BJ (cell line): ENCODE data around the gene MAK. TPM values are rescaled to one million over a fixed set of nuclear protein-coding genes. Genes with fewer than 3 reads are reported as not detected.
"Not testable (repeated sequence)": the region's sequence is repeated elsewhere in the genome, so short reads cannot be mapped to it uniquely, and the experiment has no call there.

Source experiments
- CTCF ChIA-PET: fragments of 350-600 bp; formaldehyde crosslinking; extraction: SDS; loops from one replicate; lab custom pipeline; 2021; ENCODE audit warnings: antibody characterized with exemption, inconsistent platforms; lab: Yijun Ruan, JAX
- POLR2A ChIA-PET: fragments of 300-600 bp; sonication (Branson Sonifier 250); formaldehyde crosslinking; extraction: SDS; loops from one replicate; lab custom pipeline; 2021; ENCODE audit warnings: antibody characterized with exemption; lab: Charles Lee
- DNase-seq: peaks from one replicate; pipeline ENCODE4 v3.0.0-alpha.2; 2011; ENCODE audit warnings: low read depth
- H3K27me3 ChIP-seq: 2 replicates; pipeline ENCODE4 v1.6.0; 2011; ENCODE audit warnings: low read length; ENCODE audit not compliant: control insufficient read depth, insufficient read depth
- H3K36me3 ChIP-seq: 2 replicates; pipeline ENCODE4 v1.5.1; 2011; ENCODE audit warnings: low read length; ENCODE audit not compliant: control insufficient read depth, insufficient read depth
- H3K4me3 ChIP-seq: 2 replicates; pipeline ENCODE4 v1.5.1; 2011; ENCODE audit warnings: low read depth, mild to moderate bottlenecking, control low read depth, low read length
- CTCF ChIP-seq: IDR thresholded peaks from 2 replicates; pipeline ENCODE4 v1.5.1; 2011; ENCODE audit warnings: low read depth, mild to moderate bottlenecking, control low read depth, inconsistent platforms, low read length, moderate library complexity; ENCODE audit not compliant: insufficient read depth
- polyA plus RNA-seq: library from polyadenylated mRNA; depleted of rRNA; stranded (reverse); fragments of >200 nt; gene quantifications from 2 replicates; pipeline ENCODE4 v1.2.3, GENCODE V29; 2011

The MAK gene
- polyA plus RNA-seq, 1 experiment: not detected

- ChIA-PET CTCF (interaction anchor here (0.6 to 3.7 kb wide), 4 partner anchors 10 to 332 kb away, joined by 3 to 12 read pairs (median 4); no protein-coding TSS in a partner anchor), POLR2A (interaction anchor here (0.6 kb wide), 1 partner anchor 28 kb away, joined by 3 read pairs; the partner anchor contains the start of genes C6orf52 and PAK1IP1)
- H3K4me3 ChIP-seq: peak within 1 kb of the TSS; percentile 61
- H3K27me3 ChIP-seq: no peaks in the 10 kb centered on the region
- no peak for TF ChIP-seq CTCF
- H3K36me3 ChIP-seq: peaks cover 8% of the 10 kb centered on the region
- peak; percentile 94 for DNase-seq
These were observed 115.3 kb downstream of the MAK start, which contains the start of gene TMEM14C for GRCh38 chr6:10722820-10723566. Gene TMEM14C, plus strand, starts transcription at chr6:10723070. Its CDS starts 1,544 bp downstream, at chr6:10724614.

GRCh38 chr6:10722570-10722819 lies 115.8 kb downstream of the MAK start:
- no peak for DNase-seq
- POLR2A ChIA-PET: interaction anchor here (0.6 kb wide), 1 partner anchor 28 kb away, joined by 3 read pairs; the partner anchor contains the start of genes C6orf52 and PAK1IP1
- Histone ChIP-seq H3K4me3 (peak overlapping the region; percentile 61), H3K36me3 (peaks cover 6% of the 10 kb centered on the region), H3K27me3 (no peaks in the 10 kb centered on the region)
- CTCF ChIA-PET: interaction anchor here (0.8 to 3.7 kb wide), 3 partner anchors 10 to 333 kb away, joined by 3 to 12 read pairs (median 6); no protein-coding TSS in a partner anchor
- no peak for TF ChIP-seq CTCF

- DNase-seq: no peak
- H3K27me3 ChIP-seq: no peaks in the 10 kb centered on the region
- H3K4me3 ChIP-seq: peak overlapping the region; percentile 61
- ChIA-PET POLR2A (interaction anchor here (0.6 kb wide), 1 partner anchor 28 kb away, joined by 3 read pairs; the partner anchor contains the start of genes C6orf52 and PAK1IP1), CTCF (interaction anchor here (0.8 to 3.7 kb wide), 4 partner anchors 11 to 333 kb away, joined by 3 to 12 read pairs (median 4); no protein-coding TSS in a partner anchor)
- H3K36me3 ChIP-seq: peaks cover 5% of the 10 kb centered on the region
- no peak for TF ChIP-seq CTCF
These were observed 116.3 kb downstream of the MAK start for GRCh38 chr6:10721850-10722569.

- peak overlapping the region; percentile 39 for H3K4me3 ChIP-seq
- H3K27me3 ChIP-seq, DNase-seq, POLR2A ChIA-PET, H3K36me3 ChIP-seq: not testable (repeated sequence)
- CTCF ChIA-PET: interaction anchor here (1.1 to 3.7 kb wide), 2 partner anchors 10 to 22 kb away, joined by 3 to 12 read pairs; no protein-coding TSS in a partner anchor
These were observed 117.1 kb downstream of the MAK start for GRCh38 chr6:10720960-10721849.

GRCh38 chr6:10720265-10720959 lies 117.9 kb downstream of the MAK start:
- peak overlapping the region; percentile 39 for H3K4me3 ChIP-seq
- no peak for DNase-seq
- ChIA-PET POLR2A (no interaction called here), CTCF (interaction anchor here (0.6 to 3.7 kb wide), 4 partner anchors 9 to 242 kb away, joined by 3 to 12 read pairs (median 4); no protein-coding TSS in a partner anchor)
- no peaks in the 10 kb centered on the region for H3K27me3 ChIP-seq
- TF ChIP-seq CTCF: no peak
- peaks cover 1% of the 10 kb centered on the region; the same call in 1 of the 2 replicates for H3K36me3 ChIP-seq
